ENCODE measurements around the gene WWOX. TPM values are rescaled to one million over a fixed set of nuclear protein-coding genes. Genes with fewer than 3 reads are reported as not detected.
A peak's percentile ranks its signal among the peaks of the same experiment; 100 is the strongest.

Gene WWOX
- total and polyA plus RNA-seq, 2 experiments from 2014 or later: 22.1 to 123 TPM

GRCh38 chr16:79069633-79070032 is 970.2 kb downstream of the WWOX start:
- Histone ChIP-seq H3K27me3 (no peaks in the 10 kb centered on the region), H3K4me3 (no peak overlapping the region), H3K36me3 (no peaks in the 10 kb centered on the region), H3K27ac (no peak overlapping the region), H3K4me1 (ENCODE audit: low read depth) (peaks cover 5% of the 10 kb centered on the region), H3K9me3 (ENCODE audit: low read depth) (no peaks in the 10 kb centered on the region)
- TF ChIP-seq CTCF (IDR thresholded peaks at IDR 0.05; ENCODE audit: low read depth, low read length): no peak
- no peak for DNase-seq (ENCODE audit: low read depth in 1 of 2, low spot score in 1 of 2)

GRCh38 chr16:79071424-79071823 is 972.0 kb downstream of the WWOX start:
- H3K4me3 ChIP-seq: no peak overlapping the region
- H3K4me1 ChIP-seq (ENCODE audit: low read depth): peaks cover 5% of the 10 kb centered on the region
- peak in 1 of 2 donors; percentile 59 for DNase-seq (ENCODE audit: low read depth in 1 of 2, low spot score in 1 of 2)
- H3K9me3 ChIP-seq (ENCODE audit: low read depth): no peaks in the 10 kb centered on the region
- H3K27me3 ChIP-seq: no peaks in the 10 kb centered on the region
- no peak overlapping the region for H3K27ac ChIP-seq
- no peaks in the 10 kb centered on the region for H3K36me3 ChIP-seq
- TF ChIP-seq CTCF (IDR thresholded peaks at IDR 0.05; ENCODE audit: low read depth, low read length): no peak

GRCh38 chr16:79072517-79072916 is 973.1 kb downstream of the WWOX start:
- Histone ChIP-seq H3K27ac (no peak overlapping the region), H3K27me3 (no peaks in the 10 kb centered on the region), H3K4me1 (ENCODE audit: low read depth) (peaks cover 5% of the 10 kb centered on the region), H3K36me3 (no peaks in the 10 kb centered on the region), H3K9me3 (ENCODE audit: low read depth) (no peaks in the 10 kb centered on the region), H3K4me3 (no peak overlapping the region)
- TF ChIP-seq CTCF (IDR thresholded peaks at IDR 0.05; ENCODE audit: low read depth, low read length): no peak
- no peak for DNase-seq (ENCODE audit: low read depth in 1 of 2, low spot score in 1 of 2)

GRCh38 chr16:79073566-79073965 is 974.1 kb downstream of the WWOX start:
- Histone ChIP-seq H3K27me3 (no peaks in the 10 kb centered on the region), H3K9me3 (ENCODE audit: low read depth) (no peaks in the 10 kb centered on the region), H3K36me3 (no peaks in the 10 kb centered on the region), H3K4me1 (ENCODE audit: low read depth) (peaks cover 10% of the 10 kb centered on the region), H3K27ac (no peak overlapping the region), H3K4me3 (no peak overlapping the region)
- no peak for TF ChIP-seq CTCF (IDR thresholded peaks at IDR 0.05; ENCODE audit: low read depth, low read length)
- no peak for DNase-seq (ENCODE audit: low read depth in 1 of 2, low spot score in 1 of 2)

- Histone ChIP-seq H3K36me3 (no peaks in the 10 kb centered on the region), H3K27me3 (no peaks in the 10 kb centered on the region), H3K4me3 (no peak overlapping the region), H3K4me1 (ENCODE audit: low read depth) (peaks cover 15% of the 10 kb centered on the region), H3K9me3 (ENCODE audit: low read depth) (no peaks in the 10 kb centered on the region), H3K27ac (no peak overlapping the region)
- TF ChIP-seq CTCF (IDR thresholded peaks at IDR 0.05; ENCODE audit: low read depth, low read length): no peak
- no peak for DNase-seq (ENCODE audit: low read depth in 1 of 2, low spot score in 1 of 2)
Observed at GRCh38 chr16:79074541-79074940, 975.1 kb downstream of the WWOX start.

GRCh38 chr16:79074951-79075350 is 975.5 kb downstream of the WWOX start:
- Histone ChIP-seq H3K36me3 (no peaks in the 10 kb centered on the region), H3K27ac (no peak overlapping the region), H3K4me1 (ENCODE audit: low read depth) (peaks cover 15% of the 10 kb centered on the region), H3K9me3 (ENCODE audit: low read depth) (no peaks in the 10 kb centered on the region), H3K4me3 (no peak overlapping the region), H3K27me3 (no peaks in the 10 kb centered on the region)
- TF ChIP-seq CTCF (IDR thresholded peaks at IDR 0.05; ENCODE audit: low read depth, low read length): no peak
- no peak for DNase-seq (ENCODE audit: low read depth in 1 of 2, low spot score in 1 of 2)
